ENCODE measurements around the gene WDR13.
"Not testable (repeated sequence)": the region's sequence is repeated elsewhere in the genome, so short reads cannot be mapped to it uniquely, and the experiment has no call there.

WDR13 gene

GRCh38 chrX:48598614-48599013, 1.3 kb downstream of the WDR13 start:
- DNase-seq = no peak

- no peak for DNase-seq
Observed at GRCh38 chrX:48599341-48599740, 2.0 kb downstream of the WDR13 start.

- no peak for DNase-seq
Observed at GRCh38 chrX:48600226-48600625, 2.9 kb downstream of the WDR13 start.

- no peak for DNase-seq
Observed at GRCh38 chrX:48601741-48602394, 4.6 kb downstream of the WDR13 start.

GRCh38 chrX:48604701-48605100, 7.4 kb downstream of the WDR13 start:
- no peak for DNase-seq

- no peak for DNase-seq
Observed at GRCh38 chrX:48606091-48606490, 8.8 kb downstream of the WDR13 start.

- no peak for DNase-seq
Observed at GRCh38 chrX:48611703-48612102, 14.4 kb downstream of the WDR13 start.

- DNase-seq = no peak
Observed at GRCh38 chrX:48613502-48614160, 16.3 kb downstream of the WDR13 start.

GRCh38 chrX:48616576-48616975, 19.3 kb downstream of the WDR13 start:
- DNase-seq = no peak

GRCh38 chrX:48617542-48618340, 20.4 kb downstream of the WDR13 start:
- no peak for DNase-seq

- DNase-seq = no peak
Observed at GRCh38 chrX:48626401-48627298, 29.4 kb downstream of the WDR13 start.

GRCh38 chrX:48631376-48632090, 34.2 kb downstream of the WDR13 start:
- DNase-seq = peak; percentile 51 to 52

GRCh38 chrX:48632207-48632606, 34.9 kb downstream of the WDR13 start:
- no peak for DNase-seq

- DNase-seq = no peak
Observed at GRCh38 chrX:48636301-48636700, 39.0 kb downstream of the WDR13 start.

GRCh38 chrX:48636776-48637175, 39.5 kb downstream of the WDR13 start:
- no peak for DNase-seq

GRCh38 chrX:48645669-48646068, 48.4 kb downstream of the WDR13 start:
- no peak for DNase-seq

GRCh38 chrX:48648336-48648751, 51.1 kb downstream of the WDR13 start:
- DNase-seq = peak in 1 of 2 donors; percentile 25

GRCh38 chrX:48649102-48649501, 51.8 kb downstream of the WDR13 start:
- no peak for DNase-seq

- DNase-seq = not testable (repeated sequence)
Observed at GRCh38 chrX:48652055-48652579, 54.8 kb downstream of the WDR13 start.

- DNase-seq = not testable (repeated sequence)
Observed at GRCh38 chrX:48654746-48655145, 57.5 kb downstream of the WDR13 start.

Measured in stimulated activated CD4-positive, alpha-beta T cell treated with anti-CD3 and anti-CD28 coated beads, Interleukin-2, amount 100 ng/mL, for 24 hours (primary cell).